ENCODE results near the gene ERI3.

ERI3 gene

DNA sequence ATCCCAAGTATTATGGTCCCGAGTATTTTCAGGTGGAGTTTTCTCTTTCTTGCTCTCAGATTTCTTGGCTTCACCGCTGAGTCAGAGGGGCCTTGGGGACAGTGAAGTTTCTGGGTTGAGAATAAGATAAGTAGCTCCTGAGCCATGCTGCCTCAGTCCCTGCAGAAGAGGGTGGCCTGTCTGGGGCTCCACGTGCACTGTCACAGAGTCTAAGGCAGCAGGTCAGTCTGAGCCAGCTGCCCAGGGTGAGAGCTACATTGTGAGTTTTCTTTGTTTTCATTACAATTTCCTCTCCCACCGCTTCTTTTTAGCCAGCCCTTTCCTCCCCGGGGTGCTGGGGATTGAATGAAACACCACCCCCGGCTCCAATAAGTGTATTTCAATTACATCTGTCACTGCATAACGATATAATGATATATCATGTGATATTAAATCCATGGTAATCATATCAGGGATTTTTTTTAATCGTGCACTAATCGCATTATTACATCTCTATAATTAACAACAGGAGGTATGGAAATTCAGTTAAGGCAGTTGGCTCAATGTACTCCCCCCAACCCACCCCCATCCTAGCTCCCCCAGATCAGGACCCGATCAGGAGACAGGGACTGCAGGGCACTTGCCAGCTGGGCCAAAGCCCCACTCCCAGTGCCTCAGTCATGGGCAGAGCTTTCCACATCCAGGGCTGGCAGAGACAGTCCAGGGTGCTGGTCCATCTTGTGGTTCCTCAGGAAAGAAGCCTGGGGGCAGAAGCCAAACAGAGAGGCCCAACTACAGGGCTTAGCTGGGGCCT, 98.1 kb downstream of the ERI3 start:
- no peaks in the 10 kb centered on the region for H3K36me3 ChIP-seq (ENCODE audit: control insufficient read depth, insufficient read depth, low read length)
- H3K4me2 ChIP-seq (ENCODE audit: low read length) = no peak overlapping the region
- no peaks in the 10 kb centered on the region for H3K27me3 ChIP-seq (ENCODE audit: control insufficient read depth, insufficient read depth, low read length)
- no peaks in the 10 kb centered on the region for H3K79me2 ChIP-seq
- H3K4me1 ChIP-seq = no peaks in the 10 kb centered on the region
- TF ChIP-seq, protein P1, sequence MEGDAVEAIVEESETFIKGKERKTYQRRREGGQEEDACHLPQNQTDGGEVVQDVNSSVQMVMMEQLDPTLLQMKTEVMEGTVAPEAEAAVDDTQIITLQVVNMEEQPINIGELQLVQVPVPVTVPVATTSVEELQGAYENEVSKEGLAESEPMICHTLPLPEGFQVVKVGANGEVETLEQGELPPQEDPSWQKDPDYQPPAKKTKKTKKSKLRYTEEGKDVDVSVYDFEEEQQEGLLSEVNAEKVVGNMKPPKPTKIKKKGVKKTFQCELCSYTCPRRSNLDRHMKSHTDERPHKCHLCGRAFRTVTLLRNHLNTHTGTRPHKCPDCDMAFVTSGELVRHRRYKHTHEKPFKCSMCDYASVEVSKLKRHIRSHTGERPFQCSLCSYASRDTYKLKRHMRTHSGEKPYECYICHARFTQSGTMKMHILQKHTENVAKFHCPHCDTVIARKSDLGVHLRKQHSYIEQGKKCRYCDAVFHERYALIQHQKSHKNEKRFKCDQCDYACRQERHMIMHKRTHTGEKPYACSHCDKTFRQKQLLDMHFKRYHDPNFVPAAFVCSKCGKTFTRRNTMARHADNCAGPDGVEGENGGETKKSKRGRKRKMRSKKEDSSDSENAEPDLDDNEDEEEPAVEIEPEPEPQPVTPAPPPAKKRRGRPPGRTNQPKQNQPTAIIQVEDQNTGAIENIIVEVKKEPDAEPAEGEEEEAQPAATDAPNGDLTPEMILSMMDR (IDR thresholded peaks at IDR 0.05) = no peak
- no peak overlapping the region for H3K27ac ChIP-seq
- no peak overlapping the region for H2AFZ ChIP-seq
- no peaks in the 10 kb centered on the region for H3K9me3 ChIP-seq (ENCODE audit: control insufficient read depth, low read length)
- H3K4me3 ChIP-seq (ENCODE audit: low read depth, low read length) = no peak overlapping the region
- H3K9ac ChIP-seq = no peak overlapping the region

DNA sequence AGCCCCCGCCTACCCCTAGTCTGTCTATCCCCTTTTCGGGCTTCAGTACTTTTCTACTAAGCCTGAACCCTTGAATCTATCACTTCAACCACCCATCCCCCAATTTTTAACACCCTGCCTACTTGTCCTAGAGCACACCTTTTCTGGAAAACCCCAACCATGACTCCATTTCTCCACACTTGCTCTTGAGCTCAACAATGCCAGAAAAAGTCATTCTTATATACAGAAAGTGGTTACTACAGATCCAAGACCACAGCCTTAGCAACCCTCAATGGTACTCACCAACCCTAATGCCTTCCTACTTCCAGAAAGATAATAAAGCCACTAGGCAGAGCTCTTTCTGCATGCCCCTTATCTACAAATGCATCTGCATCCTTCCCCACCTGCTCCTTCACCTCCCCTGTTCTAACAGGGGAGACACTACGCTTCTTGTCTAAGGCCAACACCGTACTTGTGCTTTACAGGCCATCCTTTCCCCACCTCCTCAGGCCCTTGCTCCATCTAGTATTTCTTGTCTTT, 100.6 kb downstream of the ERI3 start:
- H2AFZ ChIP-seq = no peak overlapping the region
- no peaks in the 10 kb centered on the region for H3K27me3 ChIP-seq (ENCODE audit: control insufficient read depth, insufficient read depth, low read length)
- H3K4me2 ChIP-seq (ENCODE audit: low read length) = no peak overlapping the region
- no peaks in the 10 kb centered on the region for H3K36me3 ChIP-seq (ENCODE audit: control insufficient read depth, insufficient read depth, low read length)
- H3K4me1 ChIP-seq = no peaks in the 10 kb centered on the region
- TF ChIP-seq, protein P1 (IDR thresholded peaks at IDR 0.05) = no peak
- H3K9ac ChIP-seq = no peak overlapping the region
- H3K9me3 ChIP-seq (ENCODE audit: control insufficient read depth, low read length) = no peaks in the 10 kb centered on the region
- H3K27ac ChIP-seq = no peak overlapping the region
- no peak overlapping the region for H3K4me3 ChIP-seq (ENCODE audit: low read depth, low read length)
- no peaks in the 10 kb centered on the region for H3K79me2 ChIP-seq

DNA sequence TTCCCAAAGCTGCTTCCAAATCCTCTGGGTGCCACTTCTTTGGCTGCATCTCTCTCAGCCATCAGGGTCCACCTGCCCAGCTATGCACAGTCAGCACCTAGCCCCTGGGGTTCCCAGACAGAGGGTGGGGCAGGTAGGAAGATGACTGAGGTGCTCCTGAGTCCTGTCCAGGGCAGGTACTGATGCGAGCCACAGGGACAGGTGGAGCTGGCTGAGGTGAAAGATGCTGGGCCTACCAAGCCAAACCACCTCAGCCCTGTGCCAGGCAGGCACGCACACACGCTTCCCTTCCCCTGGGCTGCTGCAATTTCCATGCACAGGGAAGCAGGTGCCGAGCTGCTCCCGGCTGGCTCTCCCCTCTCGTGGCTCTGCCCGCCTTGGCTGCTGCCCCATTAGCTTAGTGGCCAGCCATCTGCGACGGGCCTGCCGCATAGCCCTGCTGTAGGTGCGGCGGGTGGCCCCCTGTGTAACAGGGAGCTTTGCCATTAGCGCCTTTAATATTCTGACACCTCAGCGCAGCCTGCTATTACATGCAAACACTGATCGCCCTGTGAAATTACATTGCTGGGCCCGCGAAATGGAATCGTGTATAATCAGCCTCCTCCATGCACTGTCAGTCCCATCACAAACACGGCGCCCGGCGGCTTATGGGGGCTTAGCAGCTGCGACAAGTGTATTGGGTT, 102.9 kb downstream of the ERI3 start:
- no peak overlapping the region for H3K9ac ChIP-seq
- H3K27ac ChIP-seq = no peak overlapping the region
- H3K4me1 ChIP-seq = no peaks in the 10 kb centered on the region
- H3K79me2 ChIP-seq = no peaks in the 10 kb centered on the region
- H3K36me3 ChIP-seq (ENCODE audit: control insufficient read depth, insufficient read depth, low read length) = no peaks in the 10 kb centered on the region
- no peaks in the 10 kb centered on the region for H3K9me3 ChIP-seq (ENCODE audit: control insufficient read depth, low read length)
- H3K4me2 ChIP-seq (ENCODE audit: low read length) = no peak overlapping the region
- H3K27me3 ChIP-seq (ENCODE audit: control insufficient read depth, insufficient read depth, low read length) = no peaks in the 10 kb centered on the region
- TF ChIP-seq, protein P1 (IDR thresholded peaks at IDR 0.05) = no peak
- no peak overlapping the region for H2AFZ ChIP-seq
- H3K4me3 ChIP-seq (ENCODE audit: low read depth, low read length) = no peak overlapping the region

DNA sequence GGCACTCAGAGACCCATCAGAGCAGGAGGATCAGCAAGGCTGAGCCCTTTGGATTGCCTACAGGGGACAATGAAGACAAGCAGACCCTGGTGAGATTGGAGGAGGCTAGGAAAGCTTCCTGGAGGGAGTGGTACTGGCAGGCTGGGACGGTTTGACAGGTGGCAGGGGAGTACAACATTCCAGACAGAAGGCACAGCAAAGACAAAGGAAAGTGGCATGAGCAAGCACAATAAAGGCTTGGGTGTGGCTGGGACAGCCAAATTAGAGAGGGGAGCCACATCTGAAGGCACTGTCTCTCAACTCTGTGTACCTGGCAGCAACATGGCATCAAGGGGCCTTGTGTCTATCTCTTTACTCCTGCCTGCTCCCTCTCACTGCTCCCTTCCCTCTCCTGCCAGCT, 103.6 kb downstream of the ERI3 start:
- Histone ChIP-seq H3K4me2 (ENCODE audit: low read length) (no peak overlapping the region), H3K79me2 (no peaks in the 10 kb centered on the region), H3K4me1 (no peaks in the 10 kb centered on the region), H3K9ac (no peak overlapping the region), H3K9me3 (ENCODE audit: control insufficient read depth, low read length) (no peaks in the 10 kb centered on the region), H3K4me3 (ENCODE audit: low read depth, low read length) (no peak overlapping the region), H2AFZ (no peak overlapping the region), H3K36me3 (ENCODE audit: control insufficient read depth, insufficient read depth, low read length) (no peaks in the 10 kb centered on the region), H3K27ac (no peak overlapping the region), H3K27me3 (ENCODE audit: control insufficient read depth, insufficient read depth, low read length) (no peaks in the 10 kb centered on the region)
- TF ChIP-seq, protein P1 (IDR thresholded peaks at IDR 0.05) = no peak

Measured in parathyroid adenoma (tissue), 2 donors.